ENCODE results near the gene C12orf42. TPM values are rescaled to one million over a fixed set of nuclear protein-coding genes. Genes with fewer than 3 reads are reported as not detected.

C12orf42 gene
- total RNA-seq, result not detected in 2 replicates

DNA sequence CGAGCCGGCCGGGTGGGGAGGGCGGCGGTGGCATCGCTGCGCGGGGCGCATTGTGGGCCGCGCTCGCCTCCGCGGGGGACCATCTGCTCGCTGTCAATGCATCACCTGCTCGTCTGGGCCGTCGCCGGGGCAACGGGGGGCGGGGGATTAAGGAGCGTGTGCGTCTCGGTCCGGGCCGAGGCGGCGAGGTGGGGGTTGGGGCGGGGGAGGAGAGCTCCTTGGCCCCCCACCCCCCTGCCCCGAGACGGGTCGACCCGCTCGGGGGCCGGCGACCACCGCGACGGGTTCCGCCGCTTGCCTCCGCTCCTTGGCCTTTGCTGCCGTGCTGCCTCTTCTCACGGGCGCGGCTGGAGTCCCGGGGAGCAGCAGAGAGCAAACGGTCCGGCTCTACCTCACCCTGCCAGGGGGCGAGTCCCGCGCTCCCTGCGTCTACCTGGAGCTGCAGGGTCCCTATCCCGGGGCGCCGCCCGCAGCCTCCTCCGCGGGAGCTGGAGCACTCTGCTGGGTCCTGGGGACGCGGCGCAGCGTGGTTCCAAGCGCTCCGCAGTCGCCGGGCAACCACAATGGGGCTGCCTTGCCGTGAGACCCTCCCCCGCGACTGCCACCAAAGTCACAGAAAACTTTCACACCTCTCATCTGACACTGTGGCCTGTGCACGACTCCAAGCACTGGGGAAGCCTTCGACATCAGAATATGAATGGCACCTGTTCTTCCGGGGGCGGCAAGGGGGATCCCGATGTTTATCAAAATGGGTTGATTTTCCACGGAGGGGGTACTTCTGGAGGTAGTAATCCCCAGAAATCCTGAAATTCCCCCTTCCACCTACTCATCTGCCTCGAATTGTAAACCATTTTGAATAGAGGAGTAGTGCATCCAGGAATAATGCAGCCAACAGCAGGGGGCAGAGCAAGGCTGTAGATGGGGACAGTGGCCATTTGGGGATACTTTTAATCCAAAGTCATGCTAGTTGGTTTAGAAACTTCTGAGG lies at the start of gene C12orf42:
TSS of gene C12orf42 (minus strand) at position 500 of the 988 bp plus-strand sequence. CDS start 17,542 bp downstream, outside the sequence.

Other genes with a start within 250 kb of the C12orf42 start
- gene STAB2, start 91.3 kb upstream of the C12orf42 start, total RNA-seq, result under 0.01 and 0.09 TPM in 2 replicates

Measured in endothelial cell of coronary artery (primary cell).